Measurements from ENCODE around the gene PRSS23. TPM values are rescaled to one million over a fixed set of nuclear protein-coding genes. Genes with fewer than 3 reads are reported as not detected.
"Not testable (repeated sequence)": the region's sequence is repeated elsewhere in the genome, so short reads cannot be mapped to it uniquely, and the experiment has no call there.

Gene PRSS23
- total RNA-seq, 4 donors from 2014 or later: 33.4 to 68.8 (median 46.4) TPM

DNA sequence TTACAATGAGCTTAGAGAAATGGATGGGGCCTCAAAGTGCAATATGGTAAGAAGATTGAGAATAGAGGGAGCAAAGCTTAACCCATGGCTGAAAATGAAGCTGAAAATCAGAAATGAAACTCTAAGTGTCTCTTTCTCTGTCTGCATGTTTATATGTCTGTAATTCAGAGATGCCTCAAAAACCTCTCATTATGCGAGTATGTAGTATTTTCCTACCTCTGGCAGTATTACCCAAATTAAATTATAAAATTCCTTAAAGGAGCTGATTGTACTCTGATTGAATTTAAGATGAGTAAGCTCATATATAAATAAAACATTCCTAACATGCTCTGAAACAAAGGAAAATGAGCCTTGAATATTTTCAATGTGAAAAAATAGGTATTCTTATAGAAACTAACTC lies 39.8 kb upstream of the PRSS23 start:
- no peak overlapping the region for H3K4me3 ChIP-seq
- H3K9me3 ChIP-seq: no peaks in the 10 kb centered on the region
- intact Hi-C loops (cut with DNase I): no loop called here
- no peak for DNase-seq (ENCODE audit: extremely low spot score)
- H3K4me1 ChIP-seq: peaks cover 0 to 12% (median 0%) of the 10 kb centered on the region in 4 donors
- H3K27me3 ChIP-seq: no peaks in the 10 kb centered on the region
- no peak overlapping the region for H3K27ac ChIP-seq (replicated peaks in 1 of 4)
- H3K36me3 ChIP-seq: no peaks in the 10 kb centered on the region
- WGBS: 83% methylated on average over 1 of the region's 1 CpG
- TF ChIP-seq POLR2A (IDR thresholded peaks at IDR 0.05; ENCODE audit: low read depth) (no peak), EP300 (IDR thresholded peaks at IDR 0.05) (no peak), CTCF (IDR thresholded peaks at IDR 0.05) (no peak), POLR2AphosphoS5 (IDR thresholded peaks at IDR 0.05) (no peak)

GRCh38 chr11:86761978-86762377 lies 38.4 kb upstream of the PRSS23 start:
- WGBS: 83% methylated on average over 2 of the region's 2 CpGs
- Histone ChIP-seq H3K27me3 (no peaks in the 10 kb centered on the region), H3K36me3 (no peaks in the 10 kb centered on the region), H3K9me3 (no peaks in the 10 kb centered on the region), H3K27ac (replicated peaks in 1 of 4) (no peak overlapping the region), H3K4me3 (no peak overlapping the region), H3K4me1 (peaks cover 0 to 12% (median 0%) of the 10 kb centered on the region in 4 donors)
- intact Hi-C loops (cut with DNase I): no loop called here
- TF ChIP-seq POLR2AphosphoS5 (IDR thresholded peaks at IDR 0.05): no peak
- no peak for TF ChIP-seq CTCF (IDR thresholded peaks at IDR 0.05)
- DNase-seq (ENCODE audit: extremely low spot score): no peak

DNA sequence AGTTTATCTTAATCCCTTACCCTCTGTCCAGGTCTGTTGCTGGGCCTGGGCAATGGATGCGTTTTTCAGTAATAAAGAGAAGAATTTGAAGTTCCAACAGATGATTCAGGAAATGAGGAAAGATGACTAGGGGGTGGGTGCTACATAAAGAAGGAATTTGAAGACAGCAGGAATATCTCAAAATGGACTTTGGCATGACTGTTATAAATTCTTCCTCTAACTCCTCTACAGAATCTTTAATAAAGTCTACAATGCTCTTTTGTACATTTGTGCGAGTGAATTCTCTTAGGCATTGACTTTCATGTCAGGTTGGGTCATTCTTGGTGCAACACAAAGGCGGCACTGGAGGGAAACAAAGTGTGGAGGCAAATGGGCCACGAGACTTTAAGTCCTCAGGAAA lies 35.1 kb upstream of the PRSS23 start:
- no peak overlapping the region for H3K4me3 ChIP-seq
- H3K4me1 ChIP-seq: peaks cover 0 to 12% (median 9%) of the 10 kb centered on the region in 4 donors
- H3K27me3 ChIP-seq: no peaks in the 10 kb centered on the region
- TF ChIP-seq POLR2AphosphoS5 (IDR thresholded peaks at IDR 0.05): no peak
- no peak for DNase-seq (ENCODE audit: extremely low spot score)
- H3K9me3 ChIP-seq: no peaks in the 10 kb centered on the region
- no peaks in the 10 kb centered on the region for H3K36me3 ChIP-seq
- WGBS: 72% methylated on average over 4 of the region's 4 CpGs
- intact Hi-C loops (cut with DNase I): no loop called here
- no peak overlapping the region for H3K27ac ChIP-seq (replicated peaks in 1 of 4)

DNA sequence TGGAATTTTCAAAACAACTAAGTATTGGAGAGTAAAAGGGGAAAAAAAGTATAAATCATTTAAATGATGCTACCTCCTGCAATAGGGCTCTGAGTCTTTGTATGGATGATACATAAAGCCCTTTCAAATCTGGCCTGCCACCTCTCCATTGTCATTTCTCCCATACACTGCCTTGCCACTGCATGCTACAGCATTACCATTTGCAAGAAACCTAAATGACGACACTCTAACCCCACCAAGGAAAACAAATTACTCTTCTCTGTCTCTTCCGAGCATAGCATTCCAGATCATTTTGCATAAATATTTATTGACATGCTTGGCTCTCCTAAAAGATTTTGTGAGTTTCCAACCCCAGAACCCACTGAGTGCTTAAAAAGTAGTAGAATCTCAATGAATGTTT lies 34.5 kb upstream of the PRSS23 start:
- DNase-seq (ENCODE audit: extremely low spot score): no peak
- Histone ChIP-seq H3K36me3 (no peaks in the 10 kb centered on the region), H3K4me1 (peaks cover 0 to 10% (median 8%) of the 10 kb centered on the region in 4 donors), H3K9me3 (no peaks in the 10 kb centered on the region), H3K4me3 (no peak overlapping the region), H3K27ac (replicated peaks in 1 of 4) (no peak overlapping the region), H3K27me3 (no peaks in the 10 kb centered on the region)
- TF ChIP-seq POLR2A (IDR thresholded peaks at IDR 0.05; ENCODE audit: low read depth): no peak
- TF ChIP-seq EP300 (IDR thresholded peaks at IDR 0.05): no peak
- TF ChIP-seq POLR2AphosphoS5 (IDR thresholded peaks at IDR 0.05): no peak
- TF ChIP-seq CTCF (IDR thresholded peaks at IDR 0.05): no peak
- 65% methylated on average over 2 of the region's 2 CpGs for WGBS
- intact Hi-C loops (cut with DNase I): no loop called here

DNA sequence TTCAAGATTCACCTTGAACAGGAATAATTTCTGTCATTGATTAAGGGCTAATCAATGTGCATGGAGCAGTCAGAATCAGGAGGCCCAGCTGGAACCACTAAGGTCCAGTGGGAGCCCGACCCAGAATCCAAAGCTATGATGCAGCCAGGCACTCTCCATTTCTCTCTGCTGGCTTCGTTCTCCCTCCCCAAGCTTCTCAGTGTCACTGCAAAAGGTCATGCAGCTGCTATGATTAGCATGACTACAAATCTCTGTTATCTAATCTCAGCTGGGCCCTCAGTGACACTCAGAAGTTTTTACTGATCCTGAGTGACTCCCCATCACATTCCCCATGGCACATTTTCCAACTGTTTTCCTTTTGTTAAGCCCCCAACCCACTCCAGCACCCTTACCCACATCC lies 31.1 kb upstream of the PRSS23 start:
- H3K9me3 ChIP-seq: no peaks in the 10 kb centered on the region
- peaks cover 0 to 10% (median 5%) of the 10 kb centered on the region in 4 donors for H3K4me1 ChIP-seq
- intact Hi-C loops (cut with DNase I): no loop called here
- peak; percentile 70 for DNase-seq (ENCODE audit: extremely low spot score)
- WGBS: 69% methylated on average over 2 of the region's 2 CpGs
- no peak overlapping the region for H3K4me3 ChIP-seq
- TF ChIP-seq CTCF (IDR thresholded peaks at IDR 0.05) (no peak), POLR2AphosphoS5 (IDR thresholded peaks at IDR 0.05) (no peak), EP300 (IDR thresholded peaks at IDR 0.05) (no peak), POLR2A (IDR thresholded peaks at IDR 0.05; ENCODE audit: low read depth) (no peak)
- no peaks in the 10 kb centered on the region for H3K36me3 ChIP-seq
- H3K27me3 ChIP-seq: no peaks in the 10 kb centered on the region
- no peak overlapping the region for H3K27ac ChIP-seq (replicated peaks in 1 of 4)

- not testable (repeated sequence) for H3K4me3 ChIP-seq
- DNase-seq (ENCODE audit: extremely low spot score): peak; percentile 53
Measured at GRCh38 chr11:86770473-86771027, 29.8 kb upstream of the PRSS23 start.

More at GRCh38 chr11:86770473-86771027, 29.8 kb upstream of the PRSS23 start:
- H3K27ac ChIP-seq (replicated peaks in 1 of 4); intact Hi-C loops (cut with DNase I); H3K4me1 ChIP-seq; H3K27me3 ChIP-seq; H3K36me3 ChIP-seq; H3K9me3 ChIP-seq: not testable (repeated sequence)
- WGBS: 94% methylated on average over 24 of the region's 34 CpGs

Measured in esophagus muscularis mucosa (tissue), 4 donors.